Ovary (tissue), 9 donors: ENCODE data around the gene CHKB. TPM values are rescaled to one million over a fixed set of nuclear protein-coding genes. Genes with fewer than 3 reads are reported as not detected.

ENCODE experiments used
- DNase-seq, 5 donors: peaks; one replicate each; pipeline ENCODE4 v3.0.0-alpha.2; 2019 to 2020
- H3K27ac ChIP-seq, 2 donors: fragments of 200-600 bp; one replicate each; pipeline versions ENCODE4 v1.5.1 to v1.8.0; 2019 to 2022
- H3K27me3 ChIP-seq: fragments of 200-600 bp; one replicate; pipeline ENCODE4 v1.8.0; 2022
- H3K36me3 ChIP-seq: fragments of 200-600 bp; sonication (generic); one replicate; pipeline ENCODE4 v1.5.1; 2019
- H3K4me1 ChIP-seq: one replicate; pipeline ENCODE4 v1.8.1; 2013; ENCODE audit warnings: mild to moderate bottlenecking, moderate library complexity; ENCODE audit not compliant: insufficient read depth
- H3K4me3 ChIP-seq: fragments of 200-600 bp; sonication (generic); one replicate; pipeline ENCODE4 v1.5.1; 2017
- H3K9me3 ChIP-seq, 2 donors: fragments of 200-600 bp in 1 of 2; sonication (generic) in 1 of 2; one replicate each; pipeline versions ENCODE4 v1.5.1 to v1.8.1; 2013 to 2019; ENCODE audit warnings: mild to moderate bottlenecking in 1 of 2, moderate library complexity in 1 of 2
- CTCF ChIP-seq, 3 donors: fragments of 450-650 bp in 2 of 3; fragments of 200-600 bp in 1 of 3; IDR thresholded peaks; one replicate each; pipeline versions ENCODE4 v1.5.1 to v1.8.0; 2016 to 2022; ENCODE audit warnings: antibody characterized with exemption in 3 of 3, mild to moderate bottlenecking in 1 of 3
- EP300 ChIP-seq: sonication (generic); formaldehyde crosslinking; IDR thresholded peaks from one replicate; pipeline ENCODE4 v1.6.1; 2017; ENCODE audit warnings: antibody characterized with exemption
- POLR2A ChIP-seq: fragments of 450-650 bp; IDR thresholded peaks from one replicate; pipeline ENCODE4 v1.6.1; 2017; ENCODE audit warnings: antibody characterized with exemption, mild to moderate bottlenecking, moderate library complexity
- WGBS, 3 donors: extraction: QIAGEN DNeasy Blood & Tissue Kit in 1 of 3; methylation state at CpG; one replicate each; pipeline versions ENCODE4 v1.1.5 to v1.1.7; 2013 to 2017; 5-methylcytosine and 5-hydroxymethylcytosine counted together
- intact Hi-C, 4 donors: fragments of 100-400 bp; cut with DNase I; formaldehyde crosslinking; loops; one replicate each; pipeline versions ENCODE4 v1.11.0 to v1.15.1; 2022 to 2023
- polyA plus RNA-seq, 2 donors: library from polyadenylated mRNA; stranded (reverse); fragments of 200-250 nt in 1 of 2; fragments of 350-450 nt in 1 of 2; fragmentation: Illumina TruSeq in 1 of 2; extraction: RNeasy Lipid Tissue Mini Kit (QIAGEN cat#74804) in 1 of 2; gene quantifications; one replicate each; pipeline ENCODE4 v1.2.3, GENCODE V29; 2013 to 2014
- total RNA-seq, 7 donors: library from RNA; depleted of rRNA in 2 of 7; stranded (reverse); fragments of >200 nt in 2 of 7; fragmentation: NEBNext Ultra II Directional in 3 of 7; extraction: Animal tissue kit (Norgen Biotek cat#: 25700) in 3 of 7; gene quantifications; one replicate each; pipeline versions ENCODE4 v1.1.0 to v1.2.4, GENCODE V29; 2016 to 2023
- donor health status: DM: no; HTN: no; CAD: no; lungs with moderate emphysema.
- donor health status: DM: no; HTN: no; CAD: no.
- donor health status: Bipolar disorder and iron deficiency.
- donor health status: DM: yes; HTN: yes; CAD: no.
- donor health status: DM: no; HTN: no; CAD: no.
- donor health status: DM: yes; HTN: yes; CAD: no.

The CHKB gene
- total and polyA plus RNA-seq, 9 donors, result 34.9 to 73.2 (median 47.9) TPM

- DNase-seq, result no peak
- Histone ChIP-seq H3K4me3 (no peak overlapping the region), H3K9me3 (no peaks in the 10 kb centered on the region), H3K27ac (no peak overlapping the region), H3K36me3 (no peaks in the 10 kb centered on the region), H3K27me3 (no peaks in the 10 kb centered on the region), H3K4me1 (no peaks in the 10 kb centered on the region)
- WGBS, 3 donors, result 85 to 96% (median 88%) methylated on average over 13 of the region's 13 CpGs
- TF ChIP-seq EP300 (no peak), CTCF (IDR thresholded peaks at IDR 0.05) (no peak), POLR2A (no peak)
- intact Hi-C loops, result no loop called here
Observed at GRCh38 chr22:50569896-50570535, 12.6 kb downstream of the CHKB start.

- Histone ChIP-seq H3K27me3 (no peaks in the 10 kb centered on the region), H3K36me3 (no peaks in the 10 kb centered on the region), H3K27ac (no peak overlapping the region), H3K9me3 (no peaks in the 10 kb centered on the region), H3K4me3 (no peak overlapping the region), H3K4me1 (no peaks in the 10 kb centered on the region)
- intact Hi-C loops, result no loop called here
- TF ChIP-seq CTCF (IDR thresholded peaks at IDR 0.05), result no peak
- TF ChIP-seq POLR2A, result no peak
- TF ChIP-seq EP300, result no peak
- 67 to 81% (median 75%) methylated on average over 8 of the region's 8 CpGs for WGBS, 3 donors
- DNase-seq, result no peak
Observed at GRCh38 chr22:50569041-50569459, 13.6 kb downstream of the CHKB start.

- Histone ChIP-seq H3K27me3 (no peaks in the 10 kb centered on the region), H3K36me3 (no peaks in the 10 kb centered on the region), H3K4me1 (no peaks in the 10 kb centered on the region), H3K27ac (no peak overlapping the region), H3K4me3 (no peak overlapping the region), H3K9me3 (no peaks in the 10 kb centered on the region)
- no peak for TF ChIP-seq CTCF (IDR thresholded peaks at IDR 0.05)
- TF ChIP-seq EP300, result no peak
- TF ChIP-seq POLR2A, result no peak
- intact Hi-C loops, result no loop called here
- no peak for DNase-seq
- 70 to 80% (median 74%) methylated on average over 7 of the region's 7 CpGs for WGBS, 3 donors
Observed at GRCh38 chr22:50568626-50569025, 14.0 kb downstream of the CHKB start.

- Histone ChIP-seq H3K4me3 (no peak overlapping the region), H3K27ac (no peak overlapping the region), H3K9me3 (no peaks in the 10 kb centered on the region), H3K27me3 (no peaks in the 10 kb centered on the region), H3K36me3 (no peaks in the 10 kb centered on the region), H3K4me1 (peaks cover 4% of the 10 kb centered on the region)
- intact Hi-C loops, result no loop called here
- no peak for DNase-seq
- 86 to 87% (median 87%) methylated on average over 7 of the region's 7 CpGs for WGBS, 3 donors
- TF ChIP-seq POLR2A (no peak), EP300 (no peak), CTCF (IDR thresholded peaks at IDR 0.05) (no peak)
Observed at GRCh38 chr22:50567721-50568252, 14.9 kb downstream of the CHKB start.
